Measurements from ENCODE around the gene FBXW9.
"Not testable (repeated sequence)": the region's sequence is repeated elsewhere in the genome, so short reads cannot be mapped to it uniquely, and the experiment has no call there.

Gene FBXW9

DNA sequence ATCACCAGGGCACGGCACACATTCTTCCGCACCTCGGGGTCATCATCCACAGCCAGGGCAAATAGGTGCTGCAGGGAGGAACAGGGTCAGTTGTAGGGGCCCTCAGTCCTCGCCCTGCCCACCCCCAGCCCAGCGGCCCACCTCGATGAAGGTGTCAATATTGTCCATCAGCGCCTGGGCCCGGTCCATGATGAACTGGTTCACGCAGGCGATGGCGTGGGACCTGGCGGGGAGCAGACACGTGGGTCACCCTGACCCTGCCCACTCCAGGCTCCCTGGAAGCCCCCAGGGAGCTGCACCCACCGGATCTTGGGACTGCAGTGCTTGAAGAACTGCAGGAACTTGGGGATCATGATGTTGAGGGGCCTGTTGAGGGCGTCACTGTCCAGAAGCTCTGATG is 18.7 kb upstream of the FBXW9 start:
- DNase-seq, result no peak

DNA sequence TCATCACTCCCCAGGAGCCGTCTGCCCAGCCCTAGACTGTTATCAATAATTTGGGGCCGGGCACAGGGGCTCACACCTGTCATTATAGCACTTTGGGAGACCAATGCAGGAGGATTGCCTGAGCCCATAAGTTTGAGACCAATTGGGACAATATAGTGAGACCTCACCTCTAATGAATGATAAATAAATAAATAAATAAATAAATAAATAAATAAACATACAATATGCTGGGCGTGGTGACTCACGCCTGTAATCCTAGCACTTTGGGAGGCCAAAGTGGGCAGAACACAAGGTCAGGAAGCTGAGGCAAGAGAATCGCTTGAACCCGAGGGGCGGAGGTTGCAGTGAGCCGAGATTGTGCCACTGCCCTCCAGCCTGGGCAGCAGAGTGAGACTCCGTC is 16.9 kb upstream of the FBXW9 start:
- DNase-seq, result not testable (repeated sequence)

DNA sequence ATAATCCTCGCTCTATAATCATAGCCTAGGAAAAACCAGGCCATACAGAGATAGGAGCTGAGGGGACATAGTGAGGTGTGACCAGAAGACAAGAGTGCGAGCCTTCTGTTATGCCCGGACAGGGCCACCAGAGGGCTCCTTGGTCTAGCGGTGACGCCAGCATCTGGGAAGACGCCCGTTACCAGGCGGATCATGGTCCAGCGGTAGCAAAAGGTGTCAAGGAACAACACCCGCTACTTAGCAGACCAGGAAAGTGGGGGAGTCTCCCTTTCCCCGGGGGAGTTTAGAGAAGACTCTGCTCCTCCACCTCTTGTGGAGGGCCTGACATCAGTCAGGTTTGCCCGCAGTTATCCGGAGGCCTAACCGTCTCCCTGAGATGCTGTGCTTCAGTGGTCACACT is 15.6 kb upstream of the FBXW9 start:
- not testable (repeated sequence) for DNase-seq

DNA sequence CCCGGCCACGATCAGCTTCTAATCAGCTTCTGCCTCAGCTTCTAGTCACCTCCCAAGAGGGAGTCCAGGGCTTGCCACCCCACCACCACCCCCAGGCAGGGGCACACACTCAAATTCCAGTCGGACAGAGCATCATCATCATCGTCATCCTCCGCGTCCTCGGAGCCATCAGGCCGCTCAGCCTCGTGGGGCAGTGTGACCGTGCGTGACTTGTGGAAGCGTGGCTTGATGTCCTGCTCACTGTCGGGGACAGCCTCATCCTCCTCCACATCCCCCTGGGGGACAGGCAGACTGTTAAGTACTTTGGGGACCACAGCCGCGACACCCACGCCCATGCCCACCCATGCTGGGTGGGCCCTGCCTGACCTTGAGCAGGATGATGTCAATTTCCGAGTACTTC is 14.8 kb upstream of the FBXW9 start:
- DNase-seq, result no peak

DNA sequence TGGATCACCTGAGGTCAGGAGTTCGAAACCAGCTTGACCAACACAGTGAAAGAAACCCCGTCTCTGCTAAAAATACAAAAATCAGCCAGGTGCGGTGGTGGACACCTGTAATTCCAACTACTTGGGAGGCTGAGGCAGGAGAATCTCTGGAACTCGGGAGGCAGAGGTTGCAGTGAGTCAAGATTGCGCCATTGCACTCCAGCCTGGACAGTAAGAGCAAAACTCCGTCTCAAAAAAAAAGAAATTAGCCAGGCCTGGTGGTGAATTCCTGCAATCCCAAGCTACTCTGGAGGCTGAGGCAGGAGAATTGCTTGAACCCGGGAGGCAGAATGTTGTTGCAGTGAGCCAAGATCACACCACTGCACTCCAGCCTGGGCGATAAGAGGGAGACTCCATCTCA is 12.2 kb upstream of the FBXW9 start:
- DNase-seq, result no peak

DNA sequence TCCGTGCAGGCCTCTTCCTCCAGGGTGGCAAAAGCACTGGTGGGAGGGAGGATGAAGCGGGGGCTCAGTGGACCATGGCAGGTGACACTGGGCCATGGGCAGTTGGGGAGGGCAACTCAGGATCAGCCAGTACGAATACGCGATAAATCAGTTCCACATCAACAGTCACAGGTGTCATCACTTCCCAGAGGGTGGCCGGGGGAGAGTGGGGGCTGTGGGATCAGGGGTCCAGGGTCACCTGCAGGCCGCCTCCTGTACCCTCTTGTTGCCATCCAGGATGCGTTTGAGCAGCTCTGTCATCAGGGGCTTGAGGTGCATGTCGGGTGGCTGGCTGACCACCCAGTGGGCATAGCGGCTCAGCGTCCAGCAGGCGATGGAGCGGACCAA is 9.9 kb upstream of the FBXW9 start:
- no peak for DNase-seq

DNA sequence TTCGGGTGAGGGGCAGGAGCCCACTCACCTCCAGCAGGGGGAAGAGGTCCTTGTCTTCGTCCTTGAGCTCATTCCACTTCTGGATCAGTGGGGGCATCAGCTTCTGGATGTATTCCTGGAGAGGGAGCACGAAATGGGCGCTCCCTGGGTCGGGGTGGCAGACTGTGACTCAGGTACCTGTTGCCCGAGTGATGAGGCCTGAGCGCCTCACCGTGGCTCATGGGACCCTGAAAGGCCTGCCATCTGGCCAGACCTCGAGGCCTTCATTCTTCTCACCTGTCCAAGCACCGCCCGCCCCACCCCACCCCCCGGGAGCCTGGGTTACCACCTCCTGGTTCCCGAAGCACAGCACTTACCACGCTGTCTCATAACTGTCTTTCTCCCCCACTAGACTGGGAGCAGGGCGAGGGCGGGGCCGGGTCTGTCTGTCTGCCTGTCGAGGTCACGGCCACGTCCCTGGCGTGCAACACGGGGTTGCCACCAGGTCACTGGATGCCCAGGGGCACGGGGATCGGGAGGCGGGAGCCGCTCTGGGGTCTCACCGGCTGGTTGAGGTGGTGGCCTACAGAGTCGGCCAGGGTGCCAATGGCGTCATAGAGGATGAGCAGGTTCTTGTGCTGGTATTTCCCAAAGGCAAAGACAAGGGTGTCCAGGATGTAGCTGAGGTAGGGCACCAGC is 9.4 kb upstream of the FBXW9 start:
- DNase-seq, result no peak

DNA sequence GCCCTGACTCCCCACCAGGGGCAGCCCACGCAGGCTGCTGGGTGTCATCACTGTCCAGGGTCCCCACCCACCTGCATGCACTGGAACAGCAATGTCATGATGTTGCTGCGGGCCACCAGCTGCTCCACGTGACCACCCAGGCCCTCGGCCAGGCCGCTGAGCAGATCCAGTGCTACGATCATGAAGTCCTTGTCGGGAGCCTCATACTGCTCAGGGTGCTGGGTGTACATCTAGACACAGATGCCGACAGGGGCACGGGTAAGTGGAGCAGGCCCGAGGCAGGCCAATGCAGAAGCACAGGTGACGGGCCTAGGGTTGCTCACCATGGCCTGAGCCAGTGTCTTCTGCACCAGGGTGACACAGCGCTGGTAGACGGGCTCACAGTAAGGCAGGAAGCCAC is 8.7 kb upstream of the FBXW9 start:
- no peak for DNase-seq

DNA sequence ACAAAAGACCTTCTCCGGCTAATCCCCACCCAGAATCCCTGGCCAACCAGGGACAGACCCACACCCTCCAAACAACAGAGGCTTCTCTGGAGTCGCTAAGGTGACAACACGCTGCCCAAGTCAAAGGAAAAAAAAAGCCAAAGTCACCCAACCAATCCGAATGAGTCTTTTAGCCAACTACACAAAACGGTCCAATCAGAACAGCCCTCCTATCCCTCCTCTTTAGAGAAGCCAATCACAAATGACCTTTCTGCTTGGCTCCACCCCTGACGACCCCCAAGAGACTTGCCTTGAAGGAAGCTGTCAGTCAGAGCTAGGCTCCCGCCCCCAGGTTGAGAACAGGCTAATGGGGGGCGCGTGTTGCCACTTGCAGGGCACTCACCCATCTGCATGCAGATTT is 6.6 kb upstream of the FBXW9 start:
- DNase-seq, result no peak

DNA sequence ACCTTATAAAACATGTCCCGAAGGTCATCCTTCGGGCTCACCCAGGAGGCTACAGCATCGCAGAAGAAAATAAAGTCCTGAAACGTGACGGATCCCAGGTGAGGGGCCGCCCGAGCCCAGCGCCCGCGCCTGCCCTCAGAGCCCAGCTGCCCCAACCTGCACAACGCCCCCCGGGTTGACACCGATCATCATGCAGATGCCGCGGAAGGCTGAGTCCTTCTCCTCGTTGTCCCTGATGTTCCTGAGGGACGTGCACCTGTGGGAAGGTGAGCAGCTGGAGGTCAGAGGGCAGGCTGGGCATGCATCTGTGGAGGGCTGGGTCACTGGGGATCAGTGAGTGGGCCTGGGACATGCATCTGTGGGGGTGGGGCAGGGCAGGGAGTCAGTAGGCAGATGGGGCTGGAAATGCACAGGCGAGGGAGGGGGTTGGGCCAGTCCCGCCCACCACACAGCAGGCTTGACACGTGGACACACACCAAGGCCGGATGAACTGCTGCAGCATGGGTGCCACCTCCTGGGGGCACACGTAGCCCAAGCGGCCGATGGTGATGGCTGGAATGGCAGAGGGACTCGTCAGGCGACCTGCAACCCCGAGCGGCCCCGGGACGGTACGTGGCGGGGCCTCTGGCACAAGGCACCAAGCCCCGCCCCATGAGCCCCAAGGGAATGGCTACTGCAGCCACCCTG is 5.3 kb upstream of the FBXW9 start:
- no peak for DNase-seq

DNA sequence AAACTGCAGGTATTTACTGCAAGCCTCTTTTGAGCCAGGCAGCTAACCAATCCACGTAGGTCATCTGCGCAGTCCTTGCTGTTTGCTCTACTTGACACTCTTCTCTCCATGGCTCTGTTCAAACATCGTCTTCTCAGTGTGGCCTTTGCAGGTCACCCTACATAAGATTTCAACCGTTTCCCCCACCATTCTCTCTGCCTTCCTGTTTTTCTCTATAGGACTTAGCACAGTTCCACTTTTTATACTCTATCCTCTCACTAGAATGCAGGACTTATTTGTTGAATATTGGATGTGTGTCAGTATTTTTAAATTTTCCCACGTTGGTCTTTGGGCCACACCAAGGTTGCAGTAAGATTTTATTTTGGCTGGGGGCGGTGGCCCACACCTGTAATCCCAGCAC is 1.7 kb upstream of the FBXW9 start:
- DNase-seq, result no peak

DNA sequence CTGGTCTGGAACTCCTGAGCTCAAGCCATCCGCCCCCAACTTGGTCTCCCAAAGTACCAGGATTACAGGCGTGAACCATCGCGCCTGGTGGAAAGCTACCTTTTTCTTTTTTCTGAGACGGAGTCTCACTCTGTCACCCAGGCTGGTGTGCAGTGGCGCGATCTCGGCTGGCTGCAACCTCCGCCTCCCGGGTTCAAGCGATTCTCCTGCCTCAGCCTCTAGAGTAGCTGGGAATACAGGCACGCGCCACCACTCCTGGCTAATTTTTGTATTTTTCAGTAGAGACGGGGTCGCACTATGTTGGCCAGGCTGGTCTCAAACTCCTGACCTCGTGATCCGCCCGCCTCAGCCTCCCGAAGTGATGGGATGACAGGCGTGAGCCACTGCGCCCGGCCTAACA is 994 bp upstream of the FBXW9 start:
- not testable (repeated sequence) for DNase-seq

DNA sequence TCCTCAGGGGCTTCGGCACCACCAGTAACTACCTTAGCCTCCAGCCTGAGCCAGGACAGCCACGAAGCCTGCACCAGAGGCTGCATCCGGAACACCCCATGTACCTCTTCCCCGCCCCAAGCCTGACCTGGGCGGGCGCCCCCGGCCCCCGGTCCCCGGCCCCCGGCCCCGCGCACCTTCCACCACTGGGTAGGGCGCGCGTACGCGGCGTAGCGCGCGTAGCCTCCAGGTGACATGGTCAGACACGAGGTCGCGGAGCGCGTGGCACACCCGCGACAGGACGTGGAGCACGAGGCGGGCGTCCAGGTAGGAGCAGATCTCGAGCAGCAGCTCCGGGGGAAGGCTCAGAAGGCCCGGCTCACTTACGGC is 450 bp downstream of the FBXW9 start:
- peak; percentile 10 for DNase-seq

DNA sequence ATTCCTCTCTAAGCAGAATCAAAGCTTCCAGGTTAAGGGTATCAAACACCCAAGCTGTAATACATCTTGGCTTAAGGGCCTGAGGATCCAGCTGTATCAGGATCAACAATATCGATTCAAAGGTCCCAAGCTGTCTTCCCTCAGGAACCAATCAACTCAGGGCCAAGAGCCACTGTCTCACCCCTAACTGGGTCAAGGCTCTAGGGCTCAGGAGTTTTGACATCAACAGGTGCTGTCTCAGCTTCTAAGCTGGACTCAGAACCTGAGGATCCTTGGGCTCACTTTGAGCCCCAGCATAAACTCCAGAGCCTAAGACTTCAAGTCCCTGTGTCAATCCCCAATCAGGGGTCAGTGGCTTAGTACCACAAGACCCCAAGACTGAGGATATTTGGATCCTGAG is 917 bp downstream of the FBXW9 start:
- no peak for DNase-seq

DNA sequence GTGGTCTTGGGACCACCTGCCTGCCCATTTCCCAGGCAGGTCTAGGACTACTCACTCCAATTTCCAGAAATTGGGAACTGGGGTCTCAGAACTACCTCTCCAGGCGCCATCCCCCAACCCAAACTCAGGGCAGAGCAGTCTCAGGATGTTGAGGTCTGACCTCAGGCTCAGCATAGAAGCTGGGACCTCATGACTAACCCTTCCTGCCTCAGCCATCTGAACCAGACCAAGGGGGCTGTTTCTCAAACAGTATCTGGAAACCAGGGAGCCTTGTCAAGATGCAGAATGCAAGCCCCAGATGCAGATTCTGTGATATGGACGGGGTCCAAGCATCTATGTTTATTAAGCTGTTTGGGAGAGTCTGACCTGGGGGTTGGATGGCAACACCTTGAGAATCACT is 1.3 kb downstream of the FBXW9 start:
- no peak for DNase-seq

DNA sequence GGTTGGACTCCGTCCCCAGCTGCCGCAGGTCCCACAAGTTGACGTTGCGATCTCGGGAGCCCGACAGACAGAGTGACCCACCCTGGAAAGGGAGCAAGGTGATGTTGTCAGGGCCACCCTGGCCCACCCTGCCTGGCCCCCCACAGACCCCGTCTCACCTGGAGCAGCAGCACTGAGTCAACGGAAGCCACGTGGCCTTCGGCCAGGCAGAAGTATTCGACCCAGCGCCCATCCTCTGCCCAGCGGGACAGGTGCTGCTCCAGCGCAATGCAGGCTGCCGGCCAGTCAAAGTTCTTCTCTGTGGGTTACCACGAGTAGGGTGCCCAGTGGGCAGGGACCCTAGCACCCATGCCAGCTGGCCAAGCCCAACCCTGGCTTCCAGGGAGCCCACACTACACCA is 1.8 kb downstream of the FBXW9 start:
- no peak for DNase-seq

DNA sequence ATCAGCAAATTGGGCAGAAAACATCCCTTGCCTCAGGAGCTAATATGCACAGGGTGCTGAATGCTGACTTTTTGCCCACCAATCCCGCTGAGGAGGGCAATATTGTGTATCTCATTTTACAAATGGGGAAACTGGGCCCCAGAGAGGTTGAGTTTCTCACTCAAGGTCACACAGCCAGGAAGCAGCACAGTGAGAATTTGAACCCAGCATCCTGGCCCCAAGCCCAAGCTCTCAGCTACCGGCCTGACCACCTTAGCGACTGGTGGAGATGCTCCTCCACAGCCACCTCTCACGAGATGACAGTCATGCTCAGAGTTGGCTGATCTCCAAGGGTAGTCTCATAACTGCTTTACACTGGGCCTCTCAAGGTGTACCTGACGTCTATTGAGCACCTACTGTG is 3.5 kb downstream of the FBXW9 start:
- DNase-seq, result no peak

DNA sequence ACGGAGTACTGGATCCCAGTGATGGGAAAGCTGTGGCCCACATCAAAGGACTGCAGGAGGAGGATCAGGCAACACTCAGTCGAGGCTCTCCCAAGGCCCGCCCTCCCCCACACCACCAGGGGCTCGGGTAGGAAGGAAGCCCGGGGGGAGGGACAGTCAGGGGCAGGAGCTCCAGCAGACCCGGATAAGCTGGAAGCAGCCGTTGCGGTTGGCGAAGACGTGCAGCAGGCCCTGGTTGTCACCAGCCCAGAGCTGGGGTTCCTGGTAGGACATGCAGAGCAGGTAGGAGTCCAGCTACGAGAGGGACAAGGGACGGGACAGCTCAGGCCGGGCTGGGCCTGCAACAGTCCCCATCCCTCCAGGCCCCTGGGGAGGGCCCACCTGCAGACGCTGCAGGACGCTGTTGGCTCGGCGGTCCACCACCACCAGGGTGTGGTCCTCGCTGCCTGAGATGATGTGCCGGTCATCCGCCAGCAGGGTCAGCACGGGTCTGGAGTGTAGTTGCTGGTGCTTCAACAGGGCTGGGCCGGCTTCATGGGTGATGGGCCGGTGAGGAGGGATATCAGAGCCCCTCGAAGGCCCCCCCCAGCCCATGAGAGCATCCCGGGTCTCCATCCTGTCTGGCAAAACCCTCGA is 6.7 kb downstream of the FBXW9 start:
- no peak for DNase-seq

DNA sequence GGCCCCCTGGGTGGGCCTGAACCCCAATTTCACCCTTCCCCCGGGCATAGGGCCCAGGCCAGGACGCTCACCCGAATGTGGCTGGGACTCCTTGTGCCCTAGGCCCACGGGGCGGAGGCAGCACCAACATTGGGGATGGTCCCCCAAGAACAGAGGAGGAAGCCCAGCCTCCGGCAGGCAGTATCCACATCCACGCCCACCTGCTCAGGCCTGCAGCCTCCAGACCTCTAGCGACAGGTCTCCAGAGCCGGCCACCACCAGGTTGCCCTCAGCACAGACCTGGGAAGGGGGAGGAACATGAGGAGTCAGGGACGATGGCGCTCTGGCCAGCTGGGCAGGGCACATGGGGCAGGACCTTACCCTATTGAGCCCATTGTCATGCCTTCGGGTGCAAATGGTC is 7.4 kb downstream of the FBXW9 start:
- DNase-seq, result no peak

DNA sequence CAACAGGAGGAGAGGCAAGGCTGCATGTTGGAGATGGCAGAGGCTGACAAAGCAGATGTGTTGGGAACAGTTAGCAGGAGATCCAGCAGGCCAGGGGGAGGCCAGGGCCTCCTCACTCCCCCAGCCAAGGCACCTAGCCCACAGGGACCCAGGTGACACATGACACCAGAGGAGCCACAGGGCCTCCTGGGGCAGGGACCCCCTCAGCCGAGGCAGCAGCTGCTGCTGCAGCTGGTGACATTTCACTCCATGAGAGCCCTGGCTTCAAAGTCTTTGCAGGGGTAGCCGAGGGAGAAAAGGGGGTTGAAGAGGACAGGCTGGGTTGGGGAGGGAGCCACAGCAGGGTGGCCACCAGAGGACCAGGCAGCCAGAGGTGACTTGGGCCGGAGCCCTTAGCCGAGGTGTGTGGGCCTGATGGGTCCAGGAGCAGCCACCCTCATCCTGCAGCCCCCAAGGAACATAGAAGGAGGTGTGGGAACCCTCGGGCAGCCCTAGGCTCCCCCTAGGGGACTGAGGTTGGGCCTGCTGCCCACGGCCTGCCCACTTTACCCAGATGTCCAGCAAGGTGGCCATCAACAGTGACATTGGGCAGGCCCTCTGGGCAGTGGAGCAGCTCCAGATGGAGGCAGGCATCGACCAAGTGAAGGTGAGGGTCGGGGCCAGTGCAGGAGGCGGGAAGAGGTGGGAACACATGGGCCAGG is 8.8 kb downstream of the FBXW9 start, which contains the start of gene GNG14:
TSS of gene GNG14 (plus strand) at position 503 of the 701 bp plus-strand sequence. CDS start at position 554, 51 bp downstream.
- no peak for DNase-seq

DNA sequence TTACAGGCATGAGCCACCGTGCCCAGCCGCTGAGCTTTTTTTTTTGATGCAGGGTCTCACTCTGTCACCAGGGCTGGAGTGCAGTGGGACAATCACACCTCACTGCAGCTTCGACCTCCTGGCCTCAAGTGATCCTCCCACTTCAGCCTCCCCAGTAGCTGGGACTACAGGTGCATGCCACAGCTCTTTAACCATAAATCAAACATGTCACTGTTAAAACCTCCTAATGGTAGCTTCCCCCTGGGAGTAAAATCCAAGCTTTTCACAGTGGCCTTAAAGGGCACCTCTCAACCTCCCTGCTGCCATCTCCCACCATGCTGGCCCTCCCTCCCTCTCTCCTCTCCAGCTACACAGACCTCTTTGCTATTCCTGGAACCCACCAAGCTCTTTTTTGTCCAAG is 10.6 kb downstream of the FBXW9 start:
- no peak for DNase-seq

DNA sequence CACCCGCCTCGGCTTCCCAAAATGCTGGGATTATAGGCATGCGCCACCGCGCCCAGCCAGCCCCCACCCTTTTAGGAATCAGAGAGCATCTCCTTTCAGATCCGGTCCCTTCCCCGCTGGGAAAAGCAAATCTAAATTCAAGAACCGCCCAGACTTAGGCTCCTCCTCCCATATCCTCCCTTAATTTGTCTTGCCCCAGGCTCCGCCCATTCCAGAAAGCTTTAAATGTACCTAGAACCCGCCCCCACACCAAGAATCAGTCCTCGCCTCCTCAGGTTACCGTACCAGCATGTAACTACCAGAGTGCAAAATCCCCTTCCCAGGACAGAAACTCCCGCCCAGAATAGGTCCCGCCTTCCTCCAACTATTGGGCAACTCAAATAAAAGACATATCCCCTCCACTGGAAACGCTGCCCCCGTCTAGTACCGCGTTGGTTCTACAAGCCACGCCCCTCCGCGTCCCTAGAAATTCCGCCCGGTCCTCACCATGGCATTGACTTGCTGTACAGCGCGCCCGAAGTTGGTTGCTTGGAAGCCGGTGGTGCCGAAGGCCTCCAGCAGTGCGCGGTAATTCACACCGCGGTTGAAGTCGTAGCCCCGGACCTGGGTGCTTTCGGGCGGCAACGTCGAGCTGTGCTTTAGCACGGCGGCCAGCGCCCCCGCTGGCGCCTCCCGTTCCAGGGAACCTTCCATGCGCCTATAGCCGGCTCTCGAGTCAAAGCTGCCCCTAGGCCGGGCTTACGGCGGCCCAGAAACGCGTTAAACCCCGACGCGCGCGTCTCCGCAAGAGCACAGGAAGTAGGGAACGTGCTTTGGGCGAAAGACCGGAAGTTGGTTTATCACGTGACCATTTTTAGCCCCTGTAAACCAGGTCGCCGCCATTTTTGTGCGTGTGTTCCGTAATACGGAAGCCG is 15.1 kb downstream of the FBXW9 start, which contains the start of gene DHPS:
TSS of gene DHPS (minus strand) at position 807 of the 914 bp plus-strand sequence. CDS start at position 693, 114 bp downstream.
- peak; percentile 85 for DNase-seq

DNA sequence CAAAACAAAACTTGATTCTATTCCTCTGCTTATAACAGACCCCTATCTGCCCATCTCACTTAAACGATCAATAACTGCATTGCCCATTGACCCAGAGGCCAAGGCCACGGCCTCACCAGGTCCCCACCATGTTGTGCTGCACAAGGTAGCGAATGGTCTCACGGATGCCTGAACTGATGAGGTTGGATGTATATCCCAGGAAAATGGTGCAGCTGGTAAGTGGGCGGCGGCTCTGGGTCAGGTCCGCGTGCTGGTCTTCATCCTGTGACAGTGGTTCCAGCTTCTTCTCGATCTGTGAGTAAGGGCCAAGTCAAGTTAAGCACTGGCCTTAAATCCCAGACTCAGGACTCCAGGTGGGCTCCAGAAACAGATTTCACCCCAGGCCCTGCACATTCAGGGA is 16.4 kb downstream of the FBXW9 start:
- no peak for DNase-seq
